NCI-H1105 (cell line): ENCODE data around the gene FSTL1.

ENCODE experiments used
- DNase-seq: peaks from one replicate; lab custom pipeline; 2025; lab: John Stamatoyannopoulos, UW

The FSTL1 gene

GRCh38 chr3:120353463-120353862 lies 97.3 kb downstream of the FSTL1 start:
- no peak for DNase-seq

GRCh38 chr3:120352017-120352416 lies 98.8 kb downstream of the FSTL1 start:
- no peak for DNase-seq

GRCh38 chr3:120350401-120350941 lies 100.3 kb downstream of the FSTL1 start:
- no peak for DNase-seq

GRCh38 chr3:120349855-120350125 lies 101.0 kb downstream of the FSTL1 start:
- no peak for DNase-seq

- peak; percentile 98 for DNase-seq
Measured at GRCh38 chr3:120348991-120349854, 101.6 kb downstream of the FSTL1 start, which contains the start of gene LRRC58. Gene LRRC58, minus strand, starts transcription at chr3:120349354. Its CDS starts 111 bp downstream, at chr3:120349243.

- DNase-seq, result peak; percentile 83
Measured at GRCh38 chr3:120348065-120348990, 102.5 kb downstream of the FSTL1 start.

GRCh38 chr3:120344349-120344748 lies 106.4 kb downstream of the FSTL1 start:
- no peak for DNase-seq
